NCI-H2196 treated with DMSO at 0.1 percent for 48 hours (cell line): ENCODE data around the gene NKX2-3.

Source experiments
- DNase-seq: peaks from one replicate; lab custom pipeline; 2025; ENCODE audit not compliant: unreplicated experiment; lab: John Stamatoyannopoulos, UW

The NKX2-3 gene

DNA sequence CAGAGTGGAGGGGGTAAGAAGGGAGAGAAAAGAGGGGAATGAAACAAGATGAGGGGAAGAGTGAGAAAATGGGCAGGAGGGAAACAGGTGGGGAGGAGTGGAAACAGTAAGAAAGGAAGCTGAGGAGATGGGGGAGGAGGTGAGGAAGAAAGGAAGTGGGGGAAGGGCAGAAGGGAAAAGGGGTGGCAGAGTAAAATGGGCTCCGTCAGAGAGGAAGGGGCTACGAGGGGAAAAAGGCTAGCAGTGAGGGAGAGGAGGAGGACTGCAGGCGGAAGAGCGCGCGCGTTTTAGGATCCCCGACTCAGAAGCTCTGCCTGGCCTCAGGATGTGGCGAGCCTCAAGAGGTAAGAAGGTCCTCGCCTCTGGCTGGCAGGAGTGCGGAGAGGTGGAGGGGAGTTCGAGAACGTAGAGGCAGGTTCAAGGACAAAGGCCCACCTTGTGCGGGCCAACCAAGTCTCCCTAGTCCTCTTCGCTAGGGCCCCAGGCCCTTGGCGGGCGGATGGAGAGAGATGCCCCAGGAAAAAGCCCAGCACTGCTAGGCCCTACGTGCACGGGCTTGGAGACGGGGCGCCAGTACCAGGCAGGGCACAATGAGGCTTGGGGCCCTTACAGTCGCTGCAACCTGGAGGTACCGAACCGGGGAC lies 5.8 kb upstream of the NKX2-3 start:
- DNase-seq = no peak

DNA sequence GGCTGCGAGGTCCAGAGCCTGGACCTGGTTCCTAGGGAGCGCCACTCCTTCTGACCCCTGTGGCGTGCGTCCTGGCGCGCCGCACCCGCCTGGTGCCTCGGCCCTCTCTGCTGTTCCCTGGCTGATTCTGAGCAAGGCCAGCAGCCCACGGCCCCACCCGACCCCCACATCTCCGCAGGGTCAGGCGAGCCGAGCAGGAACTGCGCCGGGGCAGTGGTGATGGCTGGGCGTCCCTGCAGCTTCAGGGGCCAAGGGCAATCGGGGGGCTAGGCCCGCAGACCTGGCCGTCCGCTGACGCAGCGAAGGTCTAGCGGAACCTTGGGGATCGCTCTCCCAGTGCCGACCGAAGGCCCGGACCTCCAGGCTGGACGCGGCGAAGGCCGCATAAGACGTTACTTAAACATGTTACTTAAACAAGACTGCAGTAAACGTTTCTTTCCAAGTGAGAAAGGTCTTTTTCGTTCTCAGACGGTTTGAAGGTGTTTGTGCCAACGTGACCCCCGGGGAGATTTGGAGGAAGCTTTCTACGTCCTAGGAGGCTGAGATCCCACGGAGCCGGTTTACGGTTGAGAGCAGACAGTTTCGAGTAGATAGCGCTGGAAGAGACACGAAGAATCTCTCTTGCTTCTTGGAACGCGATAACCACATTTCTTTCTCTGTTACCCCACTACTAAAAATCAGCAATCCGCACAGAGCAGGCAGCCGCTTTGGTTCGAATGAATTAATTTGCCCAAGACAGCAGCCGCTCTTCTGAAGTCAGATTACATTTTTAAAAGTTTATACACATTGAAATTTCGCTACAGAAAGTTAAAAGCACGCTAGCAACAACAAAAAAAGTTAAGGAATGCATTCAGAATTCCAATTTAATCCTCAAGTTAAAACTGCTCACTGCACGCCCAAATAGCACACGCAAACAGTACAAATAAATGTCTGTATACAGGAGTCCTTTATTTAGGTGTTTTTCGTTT lies 4.9 kb upstream of the NKX2-3 start:
- DNase-seq = no peak

GRCh38 chr10:99528494-99529441 lies 4.0 kb upstream of the NKX2-3 start:
- no peak for DNase-seq

DNA sequence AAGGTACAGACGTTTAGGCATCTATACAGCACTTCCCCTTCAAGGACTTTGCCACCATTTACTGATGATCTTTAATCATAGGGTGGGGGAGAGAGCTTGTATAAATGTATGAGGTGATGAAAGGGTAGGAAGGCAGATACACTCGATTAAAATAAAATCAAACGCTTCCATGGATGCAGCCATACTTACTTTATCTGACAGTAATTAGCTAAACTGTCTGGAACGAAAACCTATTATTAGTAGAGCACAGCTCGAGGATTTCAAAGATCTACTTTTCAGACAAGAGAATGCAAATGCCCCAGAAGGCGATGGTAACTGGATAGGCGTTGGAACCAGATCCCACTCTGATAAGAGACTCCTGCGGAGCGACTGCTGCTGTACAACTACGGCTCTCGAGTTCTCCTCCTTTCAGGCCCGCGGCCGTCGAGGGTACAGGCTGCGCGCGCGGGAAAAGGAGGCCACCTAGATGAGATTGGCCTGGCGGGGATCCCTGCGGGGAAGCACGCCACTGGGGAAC lies 3.1 kb upstream of the NKX2-3 start:
- DNase-seq = no peak

DNA sequence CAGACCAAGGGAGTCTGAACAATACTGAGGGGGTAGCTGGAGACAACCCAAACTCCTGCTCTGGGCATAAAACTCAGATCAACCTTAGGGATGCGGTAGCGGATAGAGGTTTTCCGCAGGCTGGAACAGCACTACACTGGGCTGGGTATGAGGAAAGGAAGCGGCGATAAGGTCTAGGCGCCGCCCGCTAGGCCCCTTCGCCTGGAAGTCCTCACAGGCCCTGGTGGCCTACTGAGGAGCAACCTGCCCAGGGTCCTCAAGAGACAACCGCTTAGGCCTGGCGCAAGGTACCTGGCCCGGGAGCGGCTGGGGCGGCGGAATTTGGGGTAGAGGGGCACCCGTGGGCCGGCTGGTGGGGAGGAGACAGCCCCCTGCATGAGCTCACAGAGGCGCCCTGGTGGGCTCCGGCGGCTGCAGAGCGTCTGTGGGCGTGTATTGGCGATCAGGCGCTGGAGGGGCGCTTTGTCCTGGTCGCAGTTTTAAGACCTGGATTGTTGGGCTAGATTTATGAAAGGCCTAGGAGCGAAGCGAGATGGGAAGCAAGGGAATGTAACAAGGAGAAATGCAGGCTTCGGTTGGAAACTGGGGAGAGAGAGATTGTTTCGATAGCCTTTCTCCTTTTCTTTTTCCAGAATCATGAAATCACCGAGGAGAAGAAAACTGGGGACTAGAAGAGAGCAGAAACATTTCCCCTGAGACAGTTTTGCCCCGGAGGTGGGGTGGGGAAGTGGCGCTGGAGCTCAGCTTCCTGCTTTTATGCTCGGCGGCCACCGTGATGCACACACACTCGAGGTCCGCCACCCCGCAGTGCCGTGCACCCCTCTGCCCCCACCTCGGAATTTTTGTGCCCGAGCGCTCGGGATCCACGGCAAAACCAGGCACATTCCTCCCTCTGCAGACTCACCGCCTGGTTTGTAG lies 2.4 kb upstream of the NKX2-3 start:
- no peak for DNase-seq

DNA sequence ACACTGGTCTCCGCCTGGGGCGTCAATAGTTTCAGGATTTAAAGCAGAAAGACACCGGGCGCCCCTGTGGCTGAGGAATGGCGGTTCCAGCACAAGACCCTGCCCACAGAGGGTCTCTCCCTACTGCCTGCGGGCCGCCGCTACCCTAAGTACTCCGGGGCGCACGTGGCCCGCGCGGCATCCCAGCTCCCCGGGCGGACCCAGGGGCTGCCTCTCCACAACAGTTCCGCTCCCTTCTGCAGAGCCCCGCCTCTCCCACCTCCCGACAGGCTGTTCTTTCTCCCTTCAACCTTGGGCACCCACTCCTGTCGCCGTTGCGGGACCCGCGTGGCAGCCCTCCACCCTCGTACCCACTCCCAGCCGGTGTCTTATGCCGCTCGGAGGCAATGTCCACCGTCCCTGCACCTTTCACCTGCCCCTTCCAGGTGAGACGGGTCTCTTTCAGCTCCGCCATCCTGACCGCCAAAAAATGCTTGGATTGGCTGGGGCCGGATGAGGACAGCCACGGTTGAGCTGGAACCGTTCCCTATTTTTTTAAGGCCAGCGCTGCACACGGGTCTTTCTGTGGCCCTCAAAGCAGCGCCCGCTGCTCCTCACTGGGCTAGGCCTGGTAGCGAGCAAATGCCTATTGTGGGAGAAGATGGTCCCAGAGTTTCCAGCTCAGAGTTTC lies 1.6 kb upstream of the NKX2-3 start:
- no peak for DNase-seq

DNA sequence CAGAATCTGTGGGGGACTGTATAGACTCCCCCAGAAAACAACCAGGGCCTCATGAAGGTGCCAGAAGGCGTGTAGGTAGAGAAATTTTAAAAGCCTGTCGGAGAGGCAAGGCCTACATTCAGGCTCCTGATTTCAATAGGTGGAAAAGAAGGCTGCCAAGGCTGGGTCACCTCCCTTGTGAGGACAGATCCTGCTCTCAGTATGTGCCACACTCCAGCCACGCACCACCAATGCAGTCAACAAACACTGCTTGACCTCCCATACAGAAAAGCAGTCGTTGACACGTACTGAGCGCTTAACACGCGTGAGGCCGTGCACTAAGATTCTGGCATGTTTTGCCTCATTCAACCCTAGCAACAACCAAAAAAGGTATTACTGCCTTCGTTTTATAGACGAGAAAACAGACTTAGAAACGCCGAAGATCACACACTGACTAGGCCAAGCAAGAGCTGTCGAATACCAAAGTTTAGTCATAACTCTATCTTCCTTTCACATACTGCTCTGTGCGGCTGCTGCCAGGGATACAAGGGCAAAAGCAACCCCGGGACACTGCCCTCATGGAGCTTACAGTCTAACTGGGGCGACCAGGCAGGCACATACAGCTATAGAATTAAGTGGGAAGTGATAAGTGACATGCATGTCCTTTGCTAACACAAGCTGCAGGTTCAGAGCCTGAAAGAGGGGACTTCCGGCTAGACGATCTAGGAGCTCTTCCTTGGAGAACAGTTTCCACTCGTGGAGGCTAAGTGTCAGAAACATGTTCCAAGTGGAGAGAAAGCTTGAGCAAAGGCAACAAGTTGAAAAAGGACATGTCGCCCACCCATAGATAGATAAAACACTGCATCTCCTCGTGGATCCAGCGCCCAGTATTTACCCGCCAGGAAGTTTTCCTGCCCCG lies 797 bp upstream of the NKX2-3 start:
- no peak for DNase-seq

GRCh38 chr10:99533496-99534449 lies 1.0 kb downstream of the NKX2-3 start:
- DNase-seq = no peak

- DNase-seq = no peak
Observed at GRCh38 chr10:99534450-99534938, 1.8 kb downstream of the NKX2-3 start.

DNA sequence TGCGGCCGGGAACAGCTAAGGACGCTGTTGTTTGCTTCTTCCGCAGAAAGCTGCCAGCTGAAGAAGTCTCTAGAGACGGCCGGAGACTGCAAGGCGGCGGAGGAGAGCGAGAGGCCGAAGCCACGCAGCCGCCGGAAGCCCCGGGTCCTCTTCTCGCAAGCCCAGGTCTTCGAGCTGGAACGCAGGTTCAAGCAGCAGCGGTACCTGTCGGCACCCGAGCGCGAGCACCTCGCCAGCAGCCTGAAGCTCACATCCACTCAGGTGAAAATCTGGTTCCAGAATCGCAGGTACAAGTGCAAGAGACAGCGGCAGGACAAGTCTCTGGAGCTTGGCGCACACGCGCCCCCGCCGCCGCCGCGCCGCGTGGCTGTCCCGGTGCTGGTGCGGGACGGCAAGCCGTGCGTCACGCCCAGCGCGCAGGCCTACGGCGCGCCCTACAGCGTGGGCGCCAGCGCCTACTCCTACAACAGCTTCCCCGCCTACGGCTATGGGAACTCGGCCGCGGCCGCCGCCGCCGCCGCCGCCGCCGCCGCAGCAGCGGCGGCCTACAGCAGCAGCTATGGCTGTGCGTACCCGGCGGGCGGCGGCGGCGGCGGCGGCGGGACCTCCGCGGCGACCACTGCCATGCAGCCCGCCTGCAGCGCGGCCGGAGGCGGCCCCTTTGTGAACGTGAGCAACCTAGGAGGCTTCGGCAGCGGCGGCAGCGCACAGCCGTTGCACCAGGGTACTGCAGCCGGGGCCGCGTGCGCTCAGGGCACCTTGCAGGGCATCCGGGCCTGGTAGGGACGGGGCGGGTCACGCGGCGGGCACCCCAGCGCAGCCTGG lies 2.4 kb downstream of the NKX2-3 start:
- no peak for DNase-seq

DNA sequence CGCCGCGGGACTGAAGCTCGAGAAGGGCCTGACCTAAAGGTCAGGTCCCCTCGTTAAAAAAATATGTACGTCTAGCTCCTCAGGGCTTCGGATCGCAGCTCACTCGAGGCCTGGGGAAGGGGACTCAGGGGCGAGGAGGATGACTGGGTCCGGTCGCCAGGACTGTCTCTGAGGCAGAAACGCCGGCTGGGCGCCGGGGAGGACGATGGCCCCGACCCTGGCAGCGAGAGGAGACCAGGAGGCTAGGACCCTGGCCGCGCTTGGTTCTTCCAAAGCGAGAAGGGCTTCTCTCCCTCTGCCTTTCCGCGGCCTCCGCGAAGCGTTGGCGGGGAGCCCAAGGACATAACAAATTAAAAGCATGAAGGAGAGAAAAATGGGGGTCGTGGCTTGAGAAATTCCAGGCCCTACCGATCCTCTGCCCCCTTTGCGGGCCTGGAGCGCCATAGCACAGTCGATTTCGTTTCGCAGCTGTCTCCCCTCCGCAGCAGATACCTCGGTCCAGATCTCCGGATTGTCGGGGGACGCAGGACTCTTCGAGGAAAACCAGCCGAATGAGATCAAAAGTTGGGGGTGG lies 3.1 kb downstream of the NKX2-3 start:
- DNase-seq = no peak

DNA sequence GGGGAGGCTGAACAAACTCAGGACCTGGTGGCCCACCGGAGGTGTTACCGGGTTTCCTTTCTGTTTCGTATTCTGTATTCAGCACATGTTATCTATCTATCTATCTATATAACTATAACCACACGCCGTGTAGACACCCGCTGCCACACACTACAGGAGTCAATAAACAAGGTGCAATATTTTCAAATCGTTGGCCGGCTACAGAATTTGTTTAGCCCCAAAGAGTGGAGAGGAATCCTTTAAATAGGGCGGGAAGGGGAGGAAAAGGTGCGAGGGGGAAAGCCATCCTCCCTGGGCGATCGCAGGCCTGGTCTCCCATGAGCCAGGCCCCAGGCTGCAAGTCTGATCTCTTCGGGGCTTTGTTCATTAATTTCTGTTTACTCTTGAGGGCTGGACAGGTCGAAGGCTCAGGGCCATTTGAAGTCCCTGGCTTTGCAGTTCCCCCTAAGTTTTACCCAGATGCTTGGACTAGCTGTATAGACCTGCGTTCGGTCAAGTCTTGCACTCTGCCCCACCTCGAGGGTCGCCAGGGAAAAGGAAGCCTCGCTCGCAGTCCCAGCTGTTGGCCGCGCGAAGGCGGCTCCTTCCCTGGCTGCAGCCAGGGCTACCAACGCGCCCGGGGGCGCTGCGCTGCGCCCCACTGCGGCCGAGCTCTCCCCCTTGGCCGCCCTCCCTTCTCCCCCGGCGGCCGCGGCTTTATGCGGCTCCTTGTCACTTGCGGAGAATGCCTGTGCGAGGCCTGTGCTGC lies 3.8 kb downstream of the NKX2-3 start:
- DNase-seq = no peak

- no peak for DNase-seq
Observed at GRCh38 chr10:99537086-99537988, 4.6 kb downstream of the NKX2-3 start.
